Measurements from ENCODE around the gene SNTA1.

SNTA1 gene

DNA sequence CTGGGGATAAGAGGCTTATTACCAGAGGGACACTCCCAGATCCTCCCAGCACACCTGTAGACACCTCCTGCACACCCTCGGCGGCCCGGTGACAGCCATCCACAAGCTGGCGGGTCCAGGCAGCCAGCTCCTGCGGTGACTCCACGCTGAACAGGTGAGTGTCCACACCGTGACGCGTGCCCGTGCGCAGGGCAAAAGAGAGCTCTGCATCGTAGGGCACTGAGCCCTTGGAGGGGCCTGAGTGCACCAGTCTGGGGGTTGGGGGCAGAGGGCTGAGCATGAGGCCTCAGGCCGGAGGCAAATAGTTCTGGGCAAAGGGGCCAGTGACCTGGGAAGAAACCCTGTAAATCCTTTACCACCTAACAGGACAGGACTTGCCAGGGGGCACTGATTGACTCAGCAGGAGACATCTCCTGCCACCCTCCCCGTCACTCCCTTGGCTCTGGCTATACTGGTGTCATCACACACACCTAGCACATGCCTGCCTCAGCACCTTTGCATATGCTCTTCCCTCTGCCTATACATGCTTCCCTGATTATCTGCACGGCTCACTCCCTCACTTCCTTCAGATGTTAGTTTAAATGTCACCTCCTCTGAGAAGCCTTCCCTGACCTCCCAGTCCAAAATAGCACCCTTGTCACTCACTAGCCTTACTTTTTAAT lies 33.4 kb downstream of the SNTA1 start:
- TF ChIP-seq, protein P1, sequence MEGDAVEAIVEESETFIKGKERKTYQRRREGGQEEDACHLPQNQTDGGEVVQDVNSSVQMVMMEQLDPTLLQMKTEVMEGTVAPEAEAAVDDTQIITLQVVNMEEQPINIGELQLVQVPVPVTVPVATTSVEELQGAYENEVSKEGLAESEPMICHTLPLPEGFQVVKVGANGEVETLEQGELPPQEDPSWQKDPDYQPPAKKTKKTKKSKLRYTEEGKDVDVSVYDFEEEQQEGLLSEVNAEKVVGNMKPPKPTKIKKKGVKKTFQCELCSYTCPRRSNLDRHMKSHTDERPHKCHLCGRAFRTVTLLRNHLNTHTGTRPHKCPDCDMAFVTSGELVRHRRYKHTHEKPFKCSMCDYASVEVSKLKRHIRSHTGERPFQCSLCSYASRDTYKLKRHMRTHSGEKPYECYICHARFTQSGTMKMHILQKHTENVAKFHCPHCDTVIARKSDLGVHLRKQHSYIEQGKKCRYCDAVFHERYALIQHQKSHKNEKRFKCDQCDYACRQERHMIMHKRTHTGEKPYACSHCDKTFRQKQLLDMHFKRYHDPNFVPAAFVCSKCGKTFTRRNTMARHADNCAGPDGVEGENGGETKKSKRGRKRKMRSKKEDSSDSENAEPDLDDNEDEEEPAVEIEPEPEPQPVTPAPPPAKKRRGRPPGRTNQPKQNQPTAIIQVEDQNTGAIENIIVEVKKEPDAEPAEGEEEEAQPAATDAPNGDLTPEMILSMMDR (IDR thresholded peaks at IDR 0.05; ENCODE audit: control insufficient read depth, extremely low read depth, insufficient read depth), result no peak
- no peak overlapping the region for H3K4me3 ChIP-seq (ENCODE audit: low read depth, low read length)
- DNase-seq (ENCODE audit: low read depth), result no peak

DNA sequence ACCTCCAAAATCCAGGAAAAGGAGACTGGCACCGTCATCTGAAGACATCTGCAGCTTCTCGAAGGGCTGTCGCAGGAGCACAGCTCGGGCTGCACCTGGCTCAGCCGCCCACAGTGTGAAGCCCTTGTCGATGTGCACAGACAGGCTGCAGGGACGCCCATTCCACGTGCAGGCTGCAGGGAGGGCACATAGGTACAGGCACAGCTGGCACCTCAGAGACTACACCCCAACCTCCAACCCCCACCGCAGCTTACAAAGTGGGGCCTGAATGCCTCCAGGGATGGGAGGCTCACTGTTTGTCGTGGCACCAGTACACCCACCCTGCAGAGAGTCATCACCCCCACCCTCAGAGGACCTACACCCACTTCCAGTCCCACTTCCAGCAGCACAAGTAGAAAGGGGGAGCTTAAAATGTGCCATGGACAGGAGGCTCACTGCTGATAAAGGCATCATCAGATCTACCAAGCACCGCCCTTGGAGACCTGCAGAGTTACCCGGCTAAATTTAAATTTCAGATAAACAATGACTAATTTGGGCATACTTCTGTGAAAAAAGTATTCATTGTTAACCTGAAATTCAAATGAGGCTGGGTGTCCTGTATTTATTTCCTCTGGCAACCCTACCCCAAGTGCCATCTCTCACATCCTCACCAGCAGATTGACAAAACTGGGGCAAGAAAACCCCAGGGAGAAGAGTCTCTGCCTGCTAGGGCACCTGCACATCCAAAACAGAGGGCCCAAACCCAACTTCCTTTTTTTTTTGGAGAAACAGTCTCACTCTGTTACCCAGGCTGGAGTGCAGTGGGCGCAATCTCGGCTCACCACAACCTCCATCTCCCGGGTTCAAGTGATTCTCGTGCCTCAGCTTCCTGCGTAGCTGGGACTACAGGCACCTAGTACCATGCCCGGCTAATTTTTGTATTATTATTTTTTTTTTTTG lies 34.6 kb downstream of the SNTA1 start:
- H3K4me3 ChIP-seq (ENCODE audit: low read depth, low read length), result no peak overlapping the region
- DNase-seq (ENCODE audit: low read depth), result no peak
- TF ChIP-seq, protein P1 (IDR thresholded peaks at IDR 0.05; ENCODE audit: control insufficient read depth, extremely low read depth, insufficient read depth), result no peak

DNA sequence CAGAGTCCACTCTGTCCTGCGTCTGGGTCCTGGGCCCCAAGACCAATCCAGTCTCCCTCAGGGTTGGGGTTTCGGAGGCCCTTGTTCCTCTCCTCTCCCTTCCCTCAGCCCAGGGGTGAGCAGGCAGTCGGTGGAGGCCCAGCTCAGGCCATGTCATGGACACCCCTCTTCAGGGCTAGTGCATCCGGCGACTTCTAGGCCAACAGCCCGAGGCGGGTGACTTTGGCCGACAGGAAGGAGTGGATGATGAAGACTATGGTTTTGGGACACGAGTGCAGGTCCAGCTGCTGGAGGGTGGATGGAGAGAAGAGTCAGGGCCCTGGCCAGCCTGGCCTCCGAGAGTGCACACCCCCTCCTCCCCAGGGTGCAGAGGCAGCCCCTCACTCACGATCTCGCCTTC lies 35.2 kb downstream of the SNTA1 start:
- DNase-seq (ENCODE audit: low read depth), result no peak
- TF ChIP-seq, protein P1 (IDR thresholded peaks at IDR 0.05; ENCODE audit: control insufficient read depth, extremely low read depth, insufficient read depth), result no peak
- no peak overlapping the region for H3K4me3 ChIP-seq (ENCODE audit: low read depth, low read length)

DNA sequence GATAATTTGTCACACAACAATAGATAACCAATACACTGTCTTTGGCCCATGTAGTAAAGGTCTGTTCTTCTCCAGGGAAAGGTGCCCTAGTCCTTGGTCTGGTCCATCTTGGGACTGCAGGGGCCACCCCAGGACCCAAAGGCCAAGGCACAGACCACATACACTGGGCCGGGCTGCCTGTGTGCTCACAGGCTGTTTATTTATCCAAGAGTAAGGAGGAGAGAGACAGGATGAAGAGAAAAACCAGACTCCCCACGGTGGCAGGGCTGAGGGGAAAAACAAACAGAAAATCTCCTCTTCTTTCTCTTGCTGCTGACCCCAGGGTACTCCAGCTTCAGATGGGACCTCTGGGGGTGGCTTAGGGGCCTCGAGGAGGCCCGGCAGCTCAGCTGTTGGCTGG lies 35.8 kb downstream of the SNTA1 start:
- no peak for DNase-seq (ENCODE audit: low read depth)
- TF ChIP-seq, protein P1 (IDR thresholded peaks at IDR 0.05; ENCODE audit: control insufficient read depth, extremely low read depth, insufficient read depth), result no peak
- H3K4me3 ChIP-seq (ENCODE audit: low read depth, low read length), result no peak overlapping the region

DNA sequence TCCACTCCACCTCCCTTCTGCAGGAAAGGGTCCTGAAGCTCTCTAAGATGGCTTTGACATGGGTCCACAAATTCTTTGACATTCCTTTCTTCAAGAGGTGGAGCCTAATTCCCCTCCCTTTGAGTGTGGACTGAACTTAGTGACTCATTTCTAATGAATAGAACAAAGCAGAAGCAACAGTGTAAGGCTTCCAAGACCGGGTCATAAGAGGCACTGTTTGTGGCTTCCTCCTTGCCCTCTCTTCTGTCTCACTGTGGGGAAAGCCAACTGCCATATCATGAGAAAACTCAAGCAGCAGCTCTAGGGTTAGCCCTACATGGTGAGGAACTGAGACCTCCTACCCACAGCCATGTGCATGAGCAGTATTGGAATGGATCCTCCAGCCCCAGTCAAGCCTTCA lies 36.3 kb downstream of the SNTA1 start:
- DNase-seq (ENCODE audit: low read depth), result no peak
- TF ChIP-seq, protein P1 (IDR thresholded peaks at IDR 0.05; ENCODE audit: control insufficient read depth, extremely low read depth, insufficient read depth), result no peak
- H3K4me3 ChIP-seq (ENCODE audit: low read depth, low read length), result no peak overlapping the region

DNA sequence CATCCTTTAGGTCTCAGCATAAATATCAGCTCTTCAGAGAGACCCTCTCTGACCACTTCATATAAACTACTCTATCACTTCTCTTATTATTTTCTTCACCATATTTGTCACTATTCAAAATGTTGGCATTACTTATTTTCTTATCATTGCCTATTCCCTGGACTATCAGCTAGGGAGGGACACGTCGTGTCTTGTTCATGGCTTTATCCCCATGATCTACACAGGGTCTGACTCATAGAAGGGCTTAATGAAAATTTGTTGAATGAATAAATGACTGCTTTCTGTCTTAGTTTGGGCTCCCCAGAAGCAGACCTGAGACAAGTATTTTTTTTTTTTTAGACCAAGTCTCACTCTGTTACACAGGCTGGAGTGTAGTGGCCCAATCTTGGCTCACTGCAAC lies 39.3 kb downstream of the SNTA1 start:
- no peak for DNase-seq (ENCODE audit: low read depth)
- no peak overlapping the region for H3K4me3 ChIP-seq (ENCODE audit: low read depth, low read length)
- TF ChIP-seq, protein P1 (IDR thresholded peaks at IDR 0.05; ENCODE audit: control insufficient read depth, extremely low read depth, insufficient read depth), result no peak
